H1 (cell line): ENCODE results near the gene PRR4. TPM values are rescaled to one million over a fixed set of nuclear protein-coding genes. Genes with fewer than 3 reads are reported as not detected.
A peak's percentile ranks its signal among the peaks of the same experiment; 100 is the strongest.

Source experiments
- CTCF ChIA-PET: fragments of 300-600 bp; sonication (Branson Sonifier 250); formaldehyde crosslinking; loops from one replicate; lab custom pipeline; 2021; ENCODE audit not compliant: partially characterized antibody; lab: Charles Lee
- POLR2A ChIA-PET: fragments of 300-600 bp; sonication (Branson Sonifier 250); formaldehyde crosslinking; loops from one replicate; lab custom pipeline; 2021; ENCODE audit warnings: inconsistent platforms; ENCODE audit not compliant: partially characterized antibody; lab: Charles Lee
- DNase-seq, 2 experiments: peaks; one replicate each; pipeline versions ENCODE4 v3.0.0 to v3.0.0-alpha.2; 2010 to 2022; ENCODE audit warnings: low spot score in 2 of 2, low read depth in 1 of 2, mixed read lengths in 1 of 2
- FAIRE-seq: peaks from 2 replicates; lab custom pipeline; 2011; peaks lifted over from hg19 to GRCh38; lab: Jason Lieb, UNC
- H2AFZ ChIP-seq: 2 replicates; pipeline ENCODE4 v1.8.1; 2012; ENCODE audit warnings: low read length, inconsistent platforms
- H2AK5ac ChIP-seq: 2 replicates; pipeline ENCODE4 v1.6.1; 2013; ENCODE audit warnings: low read depth, low read length
- H2BK120ac ChIP-seq: replicated peaks from 2 replicates; pipeline ENCODE3; 2013; ENCODE audit warnings: low read depth, low read length, inconsistent platforms
- H2BK12ac ChIP-seq: 2 replicates; pipeline ENCODE4 v1.6.1; 2013; ENCODE audit warnings: low read depth, low read length
- H2BK15ac ChIP-seq: 2 replicates; pipeline ENCODE4 v1.6.1; 2013; ENCODE audit warnings: low read length
- H2BK20ac ChIP-seq: 2 replicates; pipeline ENCODE4 v1.6.1; 2013; ENCODE audit warnings: low read length
- H2BK5ac ChIP-seq: 2 replicates; pipeline ENCODE4 v1.6.1; 2013; ENCODE audit warnings: low read depth, low read length
- H3K14ac ChIP-seq: 2 replicates; pipeline ENCODE4 v1.6.1; 2013; ENCODE audit warnings: inconsistent platforms; ENCODE audit not compliant: insufficient read length
- H3K18ac ChIP-seq: 2 replicates; pipeline ENCODE4 v1.6.1; 2013; ENCODE audit warnings: low read length; ENCODE audit errors: extremely low read depth
- H3K23ac ChIP-seq: 2 replicates; pipeline ENCODE4 v1.6.1; 2013; ENCODE audit warnings: inconsistent platforms; ENCODE audit not compliant: insufficient read length
- H3K23me2 ChIP-seq: 2 replicates; pipeline ENCODE4 v1.6.1; 2013; ENCODE audit warnings: low read depth, low read length
- H3K27ac ChIP-seq: 2 replicates; pipeline ENCODE4 v1.6.1; 2011; ENCODE audit warnings: low read depth, low read length, inconsistent platforms
- H3K27me3 ChIP-seq, 4 experiments: replicated peaks in 1 of 4; 1 replicate in 1 of 4; 2 replicates in 3 of 4; pipeline versions ENCODE4 v1.6.1 to v1.8.1; 2011 to 2013; ENCODE audit warnings: low read length in 3 of 4, mild to moderate bottlenecking in 3 of 4, inconsistent platforms in 2 of 4, mixed read lengths in 2 of 4, moderate library complexity in 1 of 4; ENCODE audit not compliant: control insufficient read depth in 3 of 4, insufficient read depth in 3 of 4; ENCODE audit errors: extremely low read depth in 1 of 4
- H3K36me3 ChIP-seq, 4 experiments: 2 replicates each; pipeline versions ENCODE4 v1.6.1 to v1.8.1; 2011 to 2013; ENCODE audit warnings: mild to moderate bottlenecking in 4 of 4, low read length in 3 of 4, moderate library complexity in 2 of 4, control low read depth in 1 of 4, inconsistent platforms in 1 of 4; ENCODE audit not compliant: insufficient read depth in 4 of 4, control insufficient read depth in 2 of 4
- H3K4ac ChIP-seq: replicated peaks from 2 replicates; pipeline ENCODE3; 2013; ENCODE audit warnings: low read length, low read depth, mixed read lengths, inconsistent platforms; ENCODE audit not compliant: insufficient read length
- H3K4me1 ChIP-seq, 4 experiments: replicated peaks in 1 of 4; 1 replicate in 1 of 4; 2 replicates in 3 of 4; pipeline versions ENCODE4 v1.6.1 to v1.8.1; 2011 to 2013; ENCODE audit warnings: low read length in 3 of 4, inconsistent platforms in 2 of 4, mixed read lengths in 1 of 4; ENCODE audit not compliant: insufficient read depth in 4 of 4, control insufficient read depth in 3 of 4
- H3K4me2 ChIP-seq, 2 experiments: 2 replicates each; pipeline versions ENCODE4 v1.6.1 to v1.8.1; 2011 to 2013; ENCODE audit warnings: low read depth in 2 of 2, low read length in 2 of 2, control low read depth in 1 of 2, inconsistent platforms in 1 of 2, mild to moderate bottlenecking in 1 of 2; ENCODE audit not compliant: insufficient read depth in 1 of 2
- H3K4me3 ChIP-seq, 4 experiments: fragments of 200-600, 300-600 bp in 1 of 4; sonication (generic), shearing (Covaris generic), sonication (Bioruptor Twin) in 1 of 4; 2 replicates each; pipeline versions ENCODE4 v1.5.1 to v1.8.1; 2011 to 2016; ENCODE audit warnings: low read length in 4 of 4, low read depth in 3 of 4, control low read depth in 2 of 4, inconsistent platforms in 2 of 4, mild to moderate bottlenecking in 2 of 4, mixed read lengths in 1 of 4, moderate library complexity in 1 of 4; ENCODE audit not compliant: insufficient read depth in 2 of 4; ENCODE audit errors: extremely low read depth in 1 of 4
- H3K56ac ChIP-seq: replicated peaks from 2 replicates; pipeline ENCODE3; 2013; ENCODE audit warnings: low read depth, mild to moderate bottlenecking, mixed read lengths, low read length, inconsistent platforms; ENCODE audit not compliant: insufficient read length
- H3K79me1 ChIP-seq: 2 replicates; pipeline ENCODE4 v1.6.1; 2013; ENCODE audit warnings: low read depth, low read length, control low read depth
- H3K79me2 ChIP-seq, 2 experiments: 2 replicates each; pipeline versions ENCODE4 v1.6.1 to v1.8.1; 2012 to 2013; ENCODE audit warnings: low read length in 2 of 2, mild to moderate bottlenecking in 2 of 2, inconsistent platforms in 1 of 2; ENCODE audit not compliant: insufficient read depth in 2 of 2, control insufficient read depth in 1 of 2
- H3K9ac ChIP-seq, 4 experiments: replicated peaks in 1 of 4; 1 replicate in 1 of 4; 2 replicates in 3 of 4; pipeline versions ENCODE4 v1.6.1 to v1.8.1; 2011 to 2013; ENCODE audit warnings: low read depth in 3 of 4, low read length in 3 of 4, control low read depth in 2 of 4, mild to moderate bottlenecking in 2 of 4, moderate library complexity in 2 of 4, inconsistent platforms in 1 of 4; ENCODE audit errors: extremely low read depth in 1 of 4
- H3K9me3 ChIP-seq, 2 experiments: 2 replicates each; pipeline versions ENCODE4 v1.6.1 to v1.8.1; 2012 to 2013; ENCODE audit warnings: mild to moderate bottlenecking in 2 of 2, moderate library complexity in 2 of 2, control low read depth in 1 of 2, inconsistent platforms in 1 of 2, low read depth in 1 of 2, low read length in 1 of 2, mixed read lengths in 1 of 2; ENCODE audit not compliant: insufficient read depth in 2 of 2
- H4K20me1 ChIP-seq, 2 experiments: replicated peaks in 1 of 2; 2 replicates each; pipeline versions ENCODE3 to v1.8.1; 2011 to 2013; ENCODE audit warnings: inconsistent platforms in 2 of 2, low read length in 2 of 2, mild to moderate bottlenecking in 1 of 2; ENCODE audit not compliant: insufficient read depth in 2 of 2, control insufficient read depth in 1 of 2
- H4K5ac ChIP-seq: 2 replicates; pipeline ENCODE4 v1.6.1; 2013; ENCODE audit warnings: low read length, low read depth, mixed read lengths, inconsistent platforms; ENCODE audit not compliant: insufficient read length
- H4K8ac ChIP-seq: 2 replicates; pipeline ENCODE4 v1.8.0; 2013; ENCODE audit warnings: mild to moderate bottlenecking, moderate library complexity, low read length, inconsistent platforms; ENCODE audit not compliant: insufficient read depth; ENCODE audit errors: extremely low read depth
- H4K91ac ChIP-seq: replicated peaks from 2 replicates; pipeline ENCODE3; 2013; ENCODE audit warnings: low read length, mixed read lengths, inconsistent platforms; ENCODE audit not compliant: insufficient read length
- FOSL1 ChIP-seq: IDR thresholded peaks from 2 replicates; pipeline ENCODE4 v1.6.1; 2011; ENCODE audit warnings: mild to moderate bottlenecking, low read depth, low read length, moderate library complexity; ENCODE audit not compliant: insufficient read depth
- GTF2F1 ChIP-seq: IDR thresholded peaks from 2 replicates; pipeline ENCODE4 v1.6.1; 2012; ENCODE audit warnings: low read depth, low read length, improper control_type of control experiment, borderline replicate concordance
- KDM1A ChIP-seq: fragments of 200-600, 300-600 bp; sonication (generic); IDR thresholded peaks from 2 replicates; pipeline ENCODE4 v1.7.1; 2016; ENCODE audit warnings: mild to moderate bottlenecking, low read length, borderline replicate concordance
- MAFK ChIP-seq: IDR thresholded peaks from 2 replicates; pipeline ENCODE4 v1.6.1; 2012; ENCODE audit warnings: low read depth, mild to moderate bottlenecking, improper control_type of control experiment, low read length
- POLR2AphosphoS5 ChIP-seq: IDR thresholded peaks from 2 replicates; pipeline ENCODE4 v1.6.1; 2011; ENCODE audit warnings: low read depth, low read length
- TEAD4 ChIP-seq: IDR thresholded peaks from 2 replicates; pipeline ENCODE4 v1.6.1; 2012; ENCODE audit warnings: low read depth, low read length, inconsistent platforms, mixed read lengths
- WGBS, 2 experiments: shearing (Covaris generic) in 1 of 2; methylation state at CpG; one replicate each; pipeline versions ENCODE4 v1.1.6 to v1.1.7; 2013 to 2015; ENCODE audit warnings: low lambda C conversion rate in 2 of 2, mixed read lengths in 2 of 2, inconsistent platforms in 1 of 2, low coverage in 1 of 2, missing lambda C conversion rate in 1 of 2; ENCODE audit not compliant: insufficient replicate concordance in 2 of 2, insufficient coverage in 1 of 2, insufficient read length in 1 of 2; ENCODE audit errors: extremely low coverage in 1 of 2, missing lambda C conversion rate in 1 of 2; 5-methylcytosine and 5-hydroxymethylcytosine counted together
- polyA plus RNA-seq, 7 experiments: library from polyadenylated mRNA; depleted of rRNA in 3 of 7; stranded (reverse) in 5 of 7; unstranded in 2 of 7; fragments of >200 nt in 5 of 7; fragments of 200-250 nt in 2 of 7; gene quantifications; 1 replicate in 5 of 7; 2 replicates in 1 of 7; 4 replicates in 1 of 7; pipeline versions ENCODE4 v1.2.1 to v1.2.3, GENCODE V29; 2011 to 2013; ENCODE audit warnings: missing spikeins in 2 of 7, mixed read lengths in 2 of 7
- total RNA-seq: library from RNA; stranded (reverse); fragmentation: NEBNext Ultra II Directional; extraction: Animal tissue kit (Norgen Biotek cat#: 25700); gene quantifications from 2 replicates; pipeline ENCODE4 v1.2.1, GENCODE V29; 2021
- TF ChIP-seq, protein P1 (sequence below): IDR thresholded peaks from 2 replicates; pipeline ENCODE4 v1.6.1; 2012; ENCODE audit warnings: low read length, inconsistent platforms

PRR4 gene
- total and polyA plus RNA-seq, 2 of the 8 experiments (the other 6 are each of a cell fraction or from before 2014, with no cell fraction given) = 11.2 TPM; not detected in 1

- ChIA-PET CTCF (no interaction called here), POLR2A (no interaction called here)
- H3K9ac ChIP-seq = no peak within 1 kb of the TSS
- no peak within 1 kb of the TSS for H2AK5ac ChIP-seq
- no peak within 1 kb of the TSS for H3K56ac ChIP-seq
- H4K8ac ChIP-seq = no peak within 1 kb of the TSS
- H2BK12ac ChIP-seq = no peak within 1 kb of the TSS
- H3K4me2 ChIP-seq = peak within 1 kb of the TSS; percentile 43 to 52; a peak in 3 of 4 replicates
- no peaks in the 10 kb centered on the region for H4K20me1 ChIP-seq
- H4K5ac ChIP-seq = no peak within 1 kb of the TSS
- H3K4ac ChIP-seq = no peak within 1 kb of the TSS
- H3K9me3 ChIP-seq = no peaks in the 10 kb centered on the region
- no peak within 1 kb of the TSS for H2BK120ac ChIP-seq
- no peak within 1 kb of the TSS for H3K14ac ChIP-seq
- H2BK15ac ChIP-seq = no peak within 1 kb of the TSS
- no peak within 1 kb of the TSS for H2BK20ac ChIP-seq
- TF ChIP-seq POLR2AphosphoS5 (no peak), MAFK (no peak), GTF2F1 (no peak), KDM1A (no peak), TEAD4 (no peak), FOSL1 (no peak)
- TF ChIP-seq, protein P1, sequence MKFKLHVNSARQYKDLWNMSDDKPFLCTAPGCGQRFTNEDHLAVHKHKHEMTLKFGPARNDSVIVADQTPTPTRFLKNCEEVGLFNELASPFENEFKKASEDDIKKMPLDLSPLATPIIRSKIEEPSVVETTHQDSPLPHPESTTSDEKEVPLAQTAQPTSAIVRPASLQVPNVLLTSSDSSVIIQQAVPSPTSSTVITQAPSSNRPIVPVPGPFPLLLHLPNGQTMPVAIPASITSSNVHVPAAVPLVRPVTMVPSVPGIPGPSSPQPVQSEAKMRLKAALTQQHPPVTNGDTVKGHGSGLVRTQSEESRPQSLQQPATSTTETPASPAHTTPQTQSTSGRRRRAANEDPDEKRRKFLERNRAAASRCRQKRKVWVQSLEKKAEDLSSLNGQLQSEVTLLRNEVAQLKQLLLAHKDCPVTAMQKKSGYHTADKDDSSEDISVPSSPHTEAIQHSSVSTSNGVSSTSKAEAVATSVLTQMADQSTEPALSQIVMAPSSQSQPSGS = no peak
- TF ChIP-seq, all 59 proteins: peak for 0
- H3K23ac ChIP-seq = no peak within 1 kb of the TSS
- no peaks in the 10 kb centered on the region for H3K23me2 ChIP-seq
- no peak within 1 kb of the TSS for H3K18ac ChIP-seq
- H3K4me1 ChIP-seq = peaks cover 0 to 12% (median 8%) of the 10 kb centered on the region in 4 experiments; a peak in 5 of 7 replicates
- H2AFZ ChIP-seq = peak within 1 kb of the TSS; percentile 52
- no peaks in the 10 kb centered on the region for H3K27me3 ChIP-seq
- no peak within 1 kb of the TSS for H2BK5ac ChIP-seq
- H3K4me3 ChIP-seq = peak within 1 kb of the TSS in 1 of 4 experiments; percentile 1; a peak in 2 of 8 replicates
- H3K79me2 ChIP-seq = no peaks in the 10 kb centered on the region
- no peak within 1 kb of the TSS for H3K27ac ChIP-seq
- H4K91ac ChIP-seq = no peak within 1 kb of the TSS
- H3K36me3 ChIP-seq = no peaks in the 10 kb centered on the region
- FAIRE-seq (no peak), DNase-seq (no peak)
- H3K79me1 ChIP-seq = no peaks in the 10 kb centered on the region
- 53% methylated on average over 4 of the region's 4 CpGs; no CpG with 5 or more reads in 1 of the 2 experiments for WGBS, 2 experiments
These were observed 46.7 kb downstream of the PRR4 start, which contains the start of gene TAS2R7 for GRCh38 chr12:10802587-10802986. TAS2R7 (minus strand) TSS chr12:10802627; CDS start chr12:10802570, 57 bp downstream.
